Activated CD4-positive, alpha-beta memory T cell treated with anti-CD3 and anti-CD28 coated beads for 36 hours (primary cell): Measurements from ENCODE around the gene CRK. TPM values are rescaled to one million over a fixed set of nuclear protein-coding genes. Genes with fewer than 3 reads are reported as not detected.

Experiments
- CTCF ChIA-PET: fragments of 350-600 bp; sonication (Branson Sonifier 250); formaldehyde crosslinking; loops from one replicate; lab custom pipeline; 2021; ENCODE audit warnings: antibody characterized with exemption, inconsistent platforms; lab: Charles Lee
- POLR2A ChIA-PET: fragments of 350-600 bp; sonication (Branson Sonifier 250); formaldehyde crosslinking; loops from one replicate; lab custom pipeline; 2021; ENCODE audit warnings: antibody characterized with exemption; lab: Charles Lee
- DNase-seq: peaks from one replicate; pipeline ENCODE4 v3.0.0-alpha.2; 2020
- H3K27ac Mint-ChIP-seq: one replicate; pipeline ENCODE4 v1.8.0; 2021; ENCODE audit warnings: mixed read lengths
- H3K27me3 Mint-ChIP-seq: one replicate; pipeline ENCODE4 v1.8.0; 2021; ENCODE audit warnings: mixed read lengths
- H3K36me3 Mint-ChIP-seq: one replicate; pipeline ENCODE4 v1.8.0; 2021; ENCODE audit warnings: mixed read lengths
- H3K4me1 Mint-ChIP-seq: one replicate; pipeline ENCODE4 v1.8.0; 2021; ENCODE audit warnings: low read depth, mixed read lengths
- H3K4me3 Mint-ChIP-seq: one replicate; pipeline ENCODE4 v1.8.0; 2021; ENCODE audit warnings: mild to moderate bottlenecking, mixed read lengths
- H3K9me3 Mint-ChIP-seq: one replicate; pipeline ENCODE4 v1.8.0; 2021; ENCODE audit warnings: mixed read lengths
- intact Hi-C: fragments of 100-400 bp; cut with micrococcal nuclease; formaldehyde crosslinking; loops from one replicate; pipeline ENCODE4 v1.15.1; 2023
- total RNA-seq, 2 experiments: library from RNA; stranded (reverse); gene quantifications; one replicate each; pipeline ENCODE4 v1.2.3, GENCODE V29; 2021

Gene CRK
- total RNA-seq, 2 experiments from 2014 or later = 14.1 to 17.8 TPM

DNA sequence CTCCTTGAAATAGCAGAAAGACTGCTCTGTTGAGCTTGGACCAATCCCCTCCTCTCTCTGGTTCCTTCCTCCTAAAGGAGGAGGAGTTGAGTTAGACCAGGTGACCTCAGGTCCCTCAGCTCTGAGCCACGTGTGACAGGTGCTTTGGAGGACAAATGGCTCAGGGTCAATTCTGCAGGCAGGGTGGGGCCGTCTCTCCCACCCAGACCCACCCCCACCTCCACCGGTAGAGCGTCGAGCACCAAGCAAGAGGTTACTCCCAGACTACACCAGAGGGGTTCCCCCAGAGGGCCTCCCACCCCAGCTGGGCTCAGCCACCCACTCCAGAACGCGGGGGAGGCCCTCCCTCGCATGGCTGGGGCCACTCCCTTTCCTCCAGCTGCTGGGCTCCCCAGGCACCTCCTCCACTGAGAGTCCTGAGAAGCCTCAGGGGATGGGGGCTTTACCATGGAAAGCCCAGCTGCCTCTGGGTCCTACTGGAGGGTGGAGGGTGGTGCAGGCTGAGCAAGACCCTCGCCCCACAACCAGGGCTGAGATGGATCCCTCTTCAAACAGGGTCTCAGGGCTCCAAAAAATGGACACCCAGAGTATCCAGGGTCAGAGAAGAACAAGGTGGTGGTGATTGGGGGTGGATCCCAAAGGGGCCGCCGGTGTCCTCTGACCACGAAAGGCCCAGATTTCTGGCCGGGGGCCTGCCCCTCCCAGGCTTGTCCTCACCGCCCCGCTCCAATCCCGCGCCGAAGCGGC is 28.8 kb upstream of the CRK start:
- Mint-ChIP-seq H3K4me3 (peak overlapping the region; percentile 72), H3K27me3 (no peaks in the 10 kb centered on the region), H3K4me1 (peaks cover 25% of the 10 kb centered on the region), H3K36me3 (peaks cover 4% of the 10 kb centered on the region), H3K27ac (peak overlapping the region; percentile 64), H3K9me3 (no peaks in the 10 kb centered on the region)
- CTCF ChIA-PET = interaction anchor here (0.9 kb wide), 1 partner anchor 120 kb away, joined by 3 read pairs; no protein-coding TSS in a partner anchor
- intact Hi-C loops = loop anchor here (1.0 kb wide), 1 partner anchor 29 kb away; the partner anchor contains the start of gene CRK
- peak; percentile 50 for DNase-seq
- POLR2A ChIA-PET = interaction anchor here (1.1 kb wide), 1 partner anchor 22 kb away, joined by 7 read pairs; no protein-coding TSS in a partner anchor

DNA sequence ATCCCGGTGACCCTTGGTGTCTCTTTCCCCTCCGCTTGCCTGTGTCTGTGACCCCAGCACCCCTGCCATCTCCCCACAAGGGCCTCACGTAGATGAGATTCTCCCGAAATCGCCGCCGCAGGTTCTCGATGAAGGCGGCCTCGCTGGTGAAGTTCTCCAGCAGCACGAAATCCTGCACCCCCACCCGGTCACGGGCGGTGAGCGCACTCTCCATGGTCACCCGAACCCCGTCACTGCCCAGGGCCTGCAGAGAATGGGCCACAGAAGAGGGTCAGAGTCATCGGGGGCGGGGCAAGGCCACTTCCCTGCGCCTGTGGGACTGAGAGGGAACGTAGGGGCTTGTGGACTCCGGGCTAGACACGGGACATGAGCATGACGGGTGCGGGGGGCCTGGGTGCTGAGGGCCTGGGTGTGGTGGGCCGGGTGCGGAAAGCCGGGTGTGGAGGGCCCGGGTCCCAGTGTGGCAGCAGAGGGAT is 28.1 kb upstream of the CRK start:
- intact Hi-C loops = no loop called here
- CTCF ChIA-PET = interaction anchor here (0.9 kb wide), 1 partner anchor 119 kb away, joined by 3 read pairs; no protein-coding TSS in a partner anchor
- Mint-ChIP-seq H3K4me1 (peaks cover 24% of the 10 kb centered on the region), H3K27ac (no peak overlapping the region), H3K9me3 (no peaks in the 10 kb centered on the region), H3K4me3 (peak overlapping the region; percentile 57), H3K27me3 (no peaks in the 10 kb centered on the region), H3K36me3 (peaks cover 7% of the 10 kb centered on the region)
- POLR2A ChIA-PET = interaction anchor here (1.1 kb wide), 1 partner anchor 21 kb away, joined by 7 read pairs; no protein-coding TSS in a partner anchor
- DNase-seq = no peak

DNA sequence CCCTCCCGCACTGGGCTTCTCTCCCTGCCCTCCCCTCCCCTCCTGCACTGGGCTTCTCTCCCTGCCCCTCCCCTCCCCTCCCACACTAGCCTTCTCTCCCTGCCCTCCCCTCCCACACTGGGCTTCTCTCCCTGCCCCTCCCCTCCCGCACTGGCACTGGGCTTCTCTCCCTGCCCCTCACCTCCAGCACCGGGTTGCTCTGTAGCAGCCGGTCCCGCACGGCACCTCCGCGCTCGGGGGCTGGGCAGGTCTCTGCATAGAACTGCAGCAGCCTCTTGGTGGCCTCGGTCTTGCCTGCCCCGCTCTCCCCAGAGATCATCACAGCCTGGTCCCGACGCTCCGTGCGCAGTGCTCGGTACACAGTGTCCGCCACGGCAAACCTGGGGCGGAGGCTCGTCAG is 26.6 kb upstream of the CRK start:
- H3K36me3 Mint-ChIP-seq = peaks cover 9% of the 10 kb centered on the region
- intact Hi-C loops = no loop called here
- no peaks in the 10 kb centered on the region for H3K27me3 Mint-ChIP-seq
- no peak for DNase-seq
- H3K27ac Mint-ChIP-seq = no peak overlapping the region
- CTCF ChIA-PET = no interaction called here
- H3K4me3 Mint-ChIP-seq = no peak overlapping the region
- H3K9me3 Mint-ChIP-seq = no peaks in the 10 kb centered on the region
- POLR2A ChIA-PET = no interaction called here
- H3K4me1 Mint-ChIP-seq = peaks cover 14% of the 10 kb centered on the region

DNA sequence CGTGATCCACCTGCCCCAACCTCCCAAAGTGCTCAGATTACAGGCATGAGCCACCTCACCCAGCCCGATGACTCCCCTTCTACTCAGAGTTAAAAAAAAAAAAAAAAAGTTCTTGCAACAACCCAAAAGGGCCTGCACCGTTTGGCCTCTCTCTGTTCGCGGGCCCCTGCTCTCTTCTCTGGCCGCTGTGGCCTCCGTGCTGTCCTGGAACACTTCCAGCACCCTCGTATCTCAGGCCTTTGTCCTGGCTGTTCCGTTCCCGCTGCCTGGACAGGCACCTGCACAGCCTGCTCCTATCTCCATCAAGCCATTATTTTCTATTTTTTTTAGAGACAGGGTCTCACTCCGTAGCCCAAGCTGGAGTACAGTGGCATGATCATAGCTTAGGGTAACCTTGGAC is 25.7 kb upstream of the CRK start:
- Mint-ChIP-seq H3K27me3 (no peaks in the 10 kb centered on the region), H3K9me3 (no peaks in the 10 kb centered on the region), H3K36me3 (peaks cover 9% of the 10 kb centered on the region), H3K27ac (no peak overlapping the region), H3K4me1 (peaks cover 8% of the 10 kb centered on the region), H3K4me3 (no peak overlapping the region)
- POLR2A ChIA-PET = no interaction called here
- CTCF ChIA-PET = no interaction called here
- no peak for DNase-seq
- intact Hi-C loops = no loop called here

DNA sequence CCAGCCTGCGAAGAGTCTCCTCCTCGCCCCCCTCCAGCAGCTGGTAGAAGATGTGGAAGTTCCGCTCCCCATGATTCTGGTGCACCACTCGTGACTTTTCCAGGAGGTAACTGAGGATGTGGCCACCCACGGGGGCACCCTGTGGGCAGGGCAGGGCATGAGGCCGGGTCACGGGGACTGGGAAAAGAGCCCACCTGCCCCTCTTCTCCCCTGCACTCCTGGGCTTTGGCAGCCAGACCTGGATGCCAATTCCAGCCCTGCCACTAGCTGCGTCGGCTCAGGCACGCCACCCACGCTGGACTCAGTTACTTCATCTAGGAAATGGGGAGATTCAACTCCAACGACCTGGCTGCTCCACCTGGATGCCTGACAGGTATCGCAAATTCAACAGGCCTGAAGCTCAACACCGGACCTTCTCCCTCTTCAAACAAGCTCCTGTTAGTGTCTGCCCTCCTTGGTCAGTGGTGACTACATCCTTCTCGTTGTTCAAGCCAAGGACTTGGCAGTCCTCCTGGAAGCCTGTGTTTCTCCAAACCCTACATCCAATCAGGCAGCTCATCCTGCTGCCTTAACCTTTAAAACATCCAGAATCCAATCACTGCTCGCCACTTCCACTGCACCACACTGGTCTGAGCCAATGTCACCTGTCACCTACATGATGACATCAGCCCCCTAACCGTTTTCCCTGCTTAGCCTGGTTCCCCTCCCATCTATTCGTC is 24.9 kb upstream of the CRK start:
- CTCF ChIA-PET = interaction anchor here (1.1 kb wide), 1 partner anchor 116 kb away, joined by 4 read pairs; no protein-coding TSS in a partner anchor
- Mint-ChIP-seq H3K9me3 (no peaks in the 10 kb centered on the region), H3K27me3 (no peaks in the 10 kb centered on the region), H3K27ac (no peak overlapping the region), H3K36me3 (peaks cover 12% of the 10 kb centered on the region), H3K4me3 (no peak overlapping the region), H3K4me1 (peaks cover 7% of the 10 kb centered on the region)
- POLR2A ChIA-PET = no interaction called here
- intact Hi-C loops = no loop called here
- no peak for DNase-seq

DNA sequence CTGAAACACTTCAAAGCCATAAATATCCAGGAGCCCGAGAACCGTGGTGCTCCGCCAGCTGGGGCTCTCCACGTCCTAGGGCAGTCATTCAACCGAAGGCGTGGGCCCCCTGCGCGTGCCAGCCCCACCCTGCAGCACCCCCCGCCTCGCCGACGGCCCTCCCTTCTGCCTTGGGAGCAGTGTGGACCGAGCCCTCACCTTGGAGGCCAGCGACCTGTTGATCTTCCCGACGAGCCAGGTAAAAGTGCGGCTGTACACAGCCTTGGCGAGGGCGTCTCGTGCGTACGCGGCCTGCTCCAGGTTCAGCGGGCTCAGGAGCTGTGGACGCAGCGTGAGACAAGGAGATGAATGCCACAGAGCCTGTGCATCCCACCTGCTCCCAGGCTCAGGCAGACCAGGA is 22.4 kb upstream of the CRK start:
- ChIA-PET POLR2A (no interaction called here), CTCF (no interaction called here)
- peaks cover 6% of the 10 kb centered on the region for H3K4me1 Mint-ChIP-seq
- H3K9me3 Mint-ChIP-seq = no peaks in the 10 kb centered on the region
- no peak overlapping the region for H3K27ac Mint-ChIP-seq
- H3K36me3 Mint-ChIP-seq = peaks cover 15% of the 10 kb centered on the region
- intact Hi-C loops = no loop called here
- H3K27me3 Mint-ChIP-seq = no peaks in the 10 kb centered on the region
- no peak overlapping the region for H3K4me3 Mint-ChIP-seq
- DNase-seq = no peak

DNA sequence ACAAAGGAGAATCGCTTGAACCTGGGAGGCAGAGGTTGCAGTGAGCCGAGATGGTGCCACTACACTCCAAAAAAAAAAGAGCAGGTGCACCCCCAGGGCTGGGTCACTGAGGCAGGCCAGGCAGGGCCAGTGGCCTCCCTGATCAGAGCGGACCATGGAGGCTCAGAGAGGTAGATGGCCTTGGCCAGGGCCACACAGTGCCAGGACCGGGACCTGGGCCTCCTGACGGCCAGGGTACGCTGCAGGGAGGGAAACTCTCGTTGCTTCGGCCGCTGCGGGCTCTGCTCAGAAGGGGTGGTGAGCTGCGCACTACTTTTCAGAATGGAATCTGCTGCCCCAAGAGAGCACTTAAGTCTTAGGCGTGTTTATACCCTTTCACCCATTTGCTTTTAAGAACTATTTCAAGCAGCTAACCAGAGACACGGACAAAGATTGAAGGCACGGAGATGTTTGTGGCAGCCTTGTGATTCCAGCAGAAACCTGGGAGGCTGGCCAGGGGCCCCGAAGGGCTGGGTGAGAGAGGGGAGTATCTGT is 19.4 kb upstream of the CRK start:
- intact Hi-C loops = no loop called here
- H3K27ac Mint-ChIP-seq = no peak overlapping the region
- H3K36me3 Mint-ChIP-seq = peaks cover 16% of the 10 kb centered on the region
- H3K4me1 Mint-ChIP-seq = peaks cover 10% of the 10 kb centered on the region
- H3K27me3 Mint-ChIP-seq = no peaks in the 10 kb centered on the region
- POLR2A ChIA-PET = no interaction called here
- CTCF ChIA-PET = no interaction called here
- no peak for DNase-seq
- H3K4me3 Mint-ChIP-seq = no peak overlapping the region
- no peaks in the 10 kb centered on the region for H3K9me3 Mint-ChIP-seq

DNA sequence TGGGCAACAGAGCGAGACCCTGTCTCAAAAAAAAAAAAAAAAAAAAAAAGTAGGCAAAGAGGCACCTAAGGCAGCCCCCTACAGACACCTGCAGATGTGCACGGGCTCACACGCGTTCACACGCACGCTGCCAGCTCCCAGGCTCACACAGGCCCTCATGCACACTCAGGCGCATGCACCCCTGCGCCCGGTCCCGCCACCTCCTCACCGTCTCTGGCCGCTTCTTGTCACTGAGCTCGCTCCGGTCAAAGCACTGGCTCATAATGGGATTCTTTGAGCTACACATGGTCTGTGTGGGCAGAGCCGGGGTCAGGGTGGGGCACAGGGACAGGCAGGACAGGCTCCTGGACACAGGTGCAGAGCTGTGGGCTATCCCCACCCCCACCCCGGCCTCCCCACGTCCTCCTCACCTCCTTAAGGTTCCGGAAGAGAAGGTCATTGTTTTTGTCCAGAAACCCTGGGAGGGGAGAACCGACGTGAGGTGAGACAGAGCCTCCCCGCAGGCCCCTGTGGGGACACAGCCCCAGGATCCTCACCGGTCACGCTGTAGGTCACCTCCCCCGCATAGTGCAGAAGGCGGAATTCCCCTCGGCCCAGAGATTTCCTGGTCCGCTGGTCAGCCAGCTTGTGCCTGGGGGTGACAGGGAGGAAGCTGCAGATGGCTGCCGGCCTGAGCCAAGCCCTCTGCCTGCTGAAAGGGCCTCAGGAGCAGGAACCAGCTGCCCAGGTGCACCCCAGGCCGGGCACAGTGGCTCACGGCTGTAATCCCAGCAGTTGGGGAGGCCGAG is 18.6 kb upstream of the CRK start:
- CTCF ChIA-PET = interaction anchor here (0.9 kb wide), 1 partner anchor 109 kb away, joined by 3 read pairs; no protein-coding TSS in a partner anchor
- POLR2A ChIA-PET = interaction anchor here (0.7 kb wide), 1 partner anchor 12 kb away, joined by 3 read pairs; no protein-coding TSS in a partner anchor
- no peak overlapping the region for H3K4me3 Mint-ChIP-seq
- intact Hi-C loops = no loop called here
- H3K9me3 Mint-ChIP-seq = no peaks in the 10 kb centered on the region
- H3K36me3 Mint-ChIP-seq = peaks cover 18% of the 10 kb centered on the region
- H3K27ac Mint-ChIP-seq = no peak overlapping the region
- H3K27me3 Mint-ChIP-seq = no peaks in the 10 kb centered on the region
- H3K4me1 Mint-ChIP-seq = peaks cover 10% of the 10 kb centered on the region
- no peak for DNase-seq

DNA sequence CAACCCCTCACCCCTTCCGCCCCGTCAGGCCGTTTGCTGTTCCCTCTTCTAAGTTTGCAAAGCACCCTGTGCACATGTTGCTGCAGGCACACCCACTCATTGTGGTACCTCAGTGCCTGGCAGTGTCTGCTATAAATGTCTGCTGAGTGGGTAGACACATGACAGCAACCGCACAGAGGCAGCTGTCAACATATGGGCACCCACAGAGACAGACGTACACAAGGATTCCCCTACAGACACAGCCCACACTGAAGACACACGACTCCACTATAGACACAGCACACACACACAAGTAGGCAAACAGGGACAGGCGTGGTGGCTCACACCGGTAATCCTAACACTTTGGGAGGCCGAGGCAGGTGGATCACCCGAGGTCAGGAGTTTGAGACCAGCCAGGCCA is 17.8 kb upstream of the CRK start:
- intact Hi-C loops = loop anchor here (1.0 kb wide), 1 partner anchor 11 kb away; no protein-coding TSS in a partner anchor
- DNase-seq = peak; percentile 27
- peaks cover 24% of the 10 kb centered on the region for H3K36me3 Mint-ChIP-seq
- H3K27ac Mint-ChIP-seq = no peak overlapping the region
- H3K4me1 Mint-ChIP-seq = peaks cover 10% of the 10 kb centered on the region
- no peaks in the 10 kb centered on the region for H3K9me3 Mint-ChIP-seq
- ChIA-PET CTCF (interaction anchor here (0.9 kb wide), 1 partner anchor 109 kb away, joined by 3 read pairs; no protein-coding TSS in a partner anchor), POLR2A (interaction anchor here (0.7 kb wide), 1 partner anchor 13 kb away, joined by 3 read pairs; no protein-coding TSS in a partner anchor)
- H3K4me3 Mint-ChIP-seq = no peak overlapping the region
- H3K27me3 Mint-ChIP-seq = no peaks in the 10 kb centered on the region

DNA sequence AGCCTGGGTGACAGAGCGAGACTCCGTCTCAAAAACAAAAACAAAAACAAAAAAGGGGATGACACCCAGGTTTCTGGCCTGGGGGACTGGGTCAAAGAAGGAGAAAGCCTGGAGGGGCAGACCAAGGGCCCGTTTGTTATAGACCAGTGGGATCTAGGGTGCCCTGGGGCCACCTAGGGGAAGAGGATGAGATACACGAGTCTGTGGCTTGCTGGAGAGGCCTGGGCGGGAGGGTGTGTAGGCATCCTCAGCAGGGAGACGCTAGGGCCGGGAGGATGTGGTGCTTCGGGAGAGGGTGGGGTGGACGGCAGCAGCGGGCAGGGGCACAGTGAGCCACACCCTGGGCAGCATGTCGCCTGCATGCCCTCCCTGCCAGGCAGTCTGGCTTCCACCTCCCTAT is 17.1 kb upstream of the CRK start:
- intact Hi-C loops = loop anchor here (1.0 kb wide), 1 partner anchor 10 kb away; no protein-coding TSS in a partner anchor
- no peaks in the 10 kb centered on the region for H3K27me3 Mint-ChIP-seq
- H3K4me3 Mint-ChIP-seq = no peak overlapping the region
- DNase-seq = peak; percentile 40
- CTCF ChIA-PET = no interaction called here
- H3K9me3 Mint-ChIP-seq = no peaks in the 10 kb centered on the region
- no peak overlapping the region for H3K27ac Mint-ChIP-seq
- H3K36me3 Mint-ChIP-seq = peaks cover 31% of the 10 kb centered on the region
- POLR2A ChIA-PET = no interaction called here
- H3K4me1 Mint-ChIP-seq = peaks cover 10% of the 10 kb centered on the region
